Measurements from ENCODE around the gene KLHL6. TPM values are rescaled to one million over a fixed set of nuclear protein-coding genes. Genes with fewer than 3 reads are reported as not detected.

KLHL6 gene
- total and polyA plus RNA-seq, 2 of the 8 experiments (the other 6 are each of a cell fraction or from before 2014, with no cell fraction given): 0.05 TPM; not detected in 1

DNA sequence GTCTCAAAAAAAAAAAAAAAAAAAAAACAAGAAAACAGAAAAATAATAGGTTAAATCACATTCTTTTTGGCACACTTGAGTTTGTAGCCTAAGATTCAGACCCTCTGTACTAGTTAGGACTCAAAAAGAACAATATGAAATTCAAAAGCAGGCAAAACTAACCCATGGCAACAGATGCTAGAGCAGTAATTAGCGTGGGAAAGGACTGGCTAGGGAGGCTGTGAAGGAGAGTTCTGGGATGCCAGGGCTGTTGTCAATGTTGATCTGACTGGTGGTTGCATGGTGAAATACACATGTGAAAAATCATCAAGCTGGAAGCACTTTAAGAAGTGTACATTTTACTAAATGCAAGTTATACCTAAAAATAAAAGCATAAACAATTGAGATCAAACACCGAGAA lies 35.6 kb downstream of the KLHL6 start:
- Histone ChIP-seq H2BK20ac (ENCODE audit: low read length) (no peak overlapping the region), H3K14ac (ENCODE audit: insufficient read length) (no peak overlapping the region), H3K27ac (ENCODE audit: low read depth, low read length) (no peak overlapping the region), H3K9ac (replicated peaks in 1 of 4; ENCODE audit: extremely low read depth in 1 of 4, low read depth in 3 of 4, low read length in 3 of 4) (no peak overlapping the region), H3K23me2 (ENCODE audit: low read depth, low read length) (no peaks in the 10 kb centered on the region), H4K20me1 (replicated peaks in 1 of 2; ENCODE audit: control insufficient read depth in 1 of 2, insufficient read depth in 2 of 2, low read length in 2 of 2) (no peaks in the 10 kb centered on the region), H3K4me2 (ENCODE audit: insufficient read depth in 1 of 2, low read depth in 2 of 2, low read length in 2 of 2) (no peak overlapping the region), H2BK120ac (replicated peaks; ENCODE audit: low read depth, low read length) (no peak overlapping the region), H2BK15ac (ENCODE audit: low read length) (no peak overlapping the region), H3K56ac (replicated peaks; ENCODE audit: insufficient read length, low read depth, low read length) (no peak overlapping the region), H3K79me2 (ENCODE audit: control insufficient read depth in 1 of 2, insufficient read depth in 2 of 2, low read length in 2 of 2) (no peaks in the 10 kb centered on the region), H4K8ac (ENCODE audit: extremely low read depth, insufficient read depth, low read length) (no peak overlapping the region), H3K23ac (ENCODE audit: insufficient read length) (no peak overlapping the region), H4K91ac (replicated peaks; ENCODE audit: insufficient read length, low read length) (no peak overlapping the region), H3K27me3 (replicated peaks in 1 of 4; ENCODE audit: control insufficient read depth in 3 of 4, extremely low read depth in 1 of 4, insufficient read depth in 3 of 4, low read length in 3 of 4) (no peaks in the 10 kb centered on the region), H2BK12ac (ENCODE audit: low read depth, low read length) (no peak overlapping the region), H2AFZ (ENCODE audit: low read length) (no peak overlapping the region), H3K4me1 (replicated peaks in 1 of 4; ENCODE audit: control insufficient read depth in 3 of 4, insufficient read depth in 4 of 4, low read length in 3 of 4) (peaks cover 5 to 11% (median 8%) of the 10 kb centered on the region in 4 experiments; a peak in 4 of 7 replicates), H2BK5ac (ENCODE audit: low read depth, low read length) (no peak overlapping the region), H3K36me3 (ENCODE audit: control insufficient read depth in 2 of 4, insufficient read depth in 4 of 4, low read length in 3 of 4) (no peaks in the 10 kb centered on the region), H3K9me3 (ENCODE audit: insufficient read depth in 2 of 2, low read depth in 1 of 2, low read length in 1 of 2) (no peaks in the 10 kb centered on the region), H4K5ac (ENCODE audit: insufficient read length, low read depth, low read length) (no peak overlapping the region), H3K4ac (replicated peaks; ENCODE audit: insufficient read length, low read depth, low read length) (no peak overlapping the region), H2AK5ac (ENCODE audit: low read depth, low read length) (no peak overlapping the region), H3K79me1 (ENCODE audit: low read depth, low read length) (no peaks in the 10 kb centered on the region; the same call in 1 of the 2 replicates), H3K18ac (ENCODE audit: extremely low read depth, low read length) (no peak overlapping the region), H3K4me3 (ENCODE audit: extremely low read depth in 1 of 4, insufficient read depth in 2 of 4, low read depth in 3 of 4, low read length in 4 of 4) (no peak overlapping the region)
- CTCF ChIA-PET (ENCODE audit: partially characterized antibody): interaction anchor here (0.6 to 1.4 kb wide), 2 partner anchors 45 to 1011 kb away, joined by 3 to 4 read pairs; no protein-coding TSS in a partner anchor
- DNase-seq (ENCODE audit: low read depth in 1 of 2, low spot score in 2 of 2): no peak
- FAIRE-seq: no peak
- TF ChIP-seq ZNF274 (IDR thresholded peaks at IDR 0.05; ENCODE audit: borderline replicate concordance, extremely low read depth, low read length): no peak
- TF ChIP-seq SP2 (IDR thresholded peaks at IDR 0.05; ENCODE audit: low read length): no peak
- TF ChIP-seq TEAD4 (IDR thresholded peaks at IDR 0.05; ENCODE audit: low read depth, low read length): no peak
- no peak for TF ChIP-seq CHD1 (IDR thresholded peaks at IDR 0.05; ENCODE audit: low read depth, low read length)
- TF ChIP-seq, protein P1, sequence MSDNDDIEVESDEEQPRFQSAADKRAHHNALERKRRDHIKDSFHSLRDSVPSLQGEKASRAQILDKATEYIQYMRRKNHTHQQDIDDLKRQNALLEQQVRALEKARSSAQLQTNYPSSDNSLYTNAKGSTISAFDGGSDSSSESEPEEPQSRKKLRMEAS (IDR thresholded peaks at IDR 0.05): no peak
- POLR2A ChIA-PET (ENCODE audit: partially characterized antibody): no interaction called here
- WGBS, 2 experiments (ENCODE audit: extremely low coverage in 1 of 2, insufficient coverage in 1 of 2, insufficient read length in 1 of 2, insufficient replicate concordance in 2 of 2, low coverage in 1 of 2, low lambda C conversion rate in 2 of 2, missing lambda C conversion rate in 1 of 2): 85% methylated on average over 2 of the region's 2 CpGs; no CpG with 5 or more reads in 1 of the 2 experiments
